Brain microvascular endothelial cell (primary cell): Measurements from ENCODE around the gene ITGA3.

Experiments
- DNase-seq: peaks from one replicate; pipeline ENCODE4 v3.0.0-alpha.2; 2020
- H3K27ac ChIP-seq: fragments of 250-450 bp; sonication (Bioruptor Pico); 2 replicates; pipeline ENCODE4 v1.5.1; 2020; ENCODE audit warnings: mild to moderate bottlenecking, moderate library complexity
- H3K27me3 ChIP-seq: fragments of 250-450 bp; sonication (Bioruptor Pico); replicated peaks from 2 replicates; pipeline ENCODE4 v1.5.1; 2020; ENCODE audit warnings: mild to moderate bottlenecking
- H3K36me3 ChIP-seq: fragments of 250-450 bp; sonication (Bioruptor Pico); replicated peaks from 2 replicates; pipeline ENCODE4 v1.5.1; 2020; ENCODE audit warnings: mild to moderate bottlenecking
- H3K4me3 ChIP-seq: 2 replicates; pipeline ENCODE4 v1.5.1; 2011; ENCODE audit warnings: low read depth, mild to moderate bottlenecking, control low read depth, low read length, moderate library complexity
- CTCF ChIP-seq: IDR thresholded peaks from 2 replicates; pipeline ENCODE4 v1.5.1; 2011; ENCODE audit warnings: low read depth, mild to moderate bottlenecking, moderate library complexity, low read length, control low read depth, inconsistent platforms; ENCODE audit errors: missing control alignments
- in situ Hi-C: cut with HindIII; loops from 2 replicates; pipeline ENCODE4 v1.10.0; 2017; ENCODE audit warnings: low sequenced_read_pairs, low pct_ligation_motif_present

Gene ITGA3

DNA sequence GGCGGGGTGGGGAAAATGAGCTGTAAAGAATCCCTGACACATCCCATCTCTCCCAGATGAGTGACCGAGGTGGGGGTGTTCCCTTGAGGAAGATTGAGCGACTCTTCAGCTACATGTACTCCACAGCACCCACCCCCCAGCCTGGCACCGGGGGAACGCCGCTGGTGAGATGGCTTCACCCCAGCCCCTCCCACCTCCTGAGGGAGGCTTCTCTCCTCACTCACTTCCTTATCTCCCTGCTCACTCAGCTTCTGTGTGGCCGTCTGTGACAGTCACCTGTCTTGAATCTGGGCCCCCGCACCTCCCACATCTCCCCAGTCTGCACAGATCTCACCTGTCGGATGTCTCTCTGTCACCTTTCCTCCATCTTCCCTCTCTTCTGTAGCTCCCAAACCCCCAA is 52.6 kb downstream of the ITGA3 start:
- DNase-seq, result no peak
- Histone ChIP-seq H3K36me3 (no peaks in the 10 kb centered on the region), H3K4me3 (no peak overlapping the region), H3K27me3 (no peaks in the 10 kb centered on the region), H3K27ac (no peak overlapping the region)
- no peak for TF ChIP-seq CTCF
- in situ Hi-C loops, result no loop called here

DNA sequence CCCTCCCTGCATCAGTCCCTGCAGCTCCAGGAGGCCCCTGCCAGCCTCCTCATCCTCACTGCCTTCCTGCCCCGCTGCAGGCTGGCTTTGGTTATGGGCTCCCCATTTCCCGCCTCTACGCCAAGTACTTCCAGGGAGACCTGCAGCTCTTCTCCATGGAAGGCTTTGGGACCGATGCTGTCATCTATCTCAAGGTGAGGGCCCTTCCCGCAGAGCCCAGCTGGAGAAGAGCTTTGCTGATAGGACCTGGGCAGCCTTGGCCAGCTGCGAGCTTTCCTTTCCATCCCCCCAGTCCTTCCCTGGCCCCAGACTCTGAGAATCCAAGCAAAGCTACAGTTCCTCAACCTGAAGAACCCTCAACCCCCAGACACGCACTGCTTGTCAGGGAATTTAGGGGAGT is 53.3 kb downstream of the ITGA3 start:
- no peak for DNase-seq
- H3K27ac ChIP-seq, result no peak overlapping the region
- H3K27me3 ChIP-seq, result no peaks in the 10 kb centered on the region
- in situ Hi-C loops, result no loop called here
- no peak for TF ChIP-seq CTCF
- no peak overlapping the region for H3K4me3 ChIP-seq
- H3K36me3 ChIP-seq, result no peaks in the 10 kb centered on the region

DNA sequence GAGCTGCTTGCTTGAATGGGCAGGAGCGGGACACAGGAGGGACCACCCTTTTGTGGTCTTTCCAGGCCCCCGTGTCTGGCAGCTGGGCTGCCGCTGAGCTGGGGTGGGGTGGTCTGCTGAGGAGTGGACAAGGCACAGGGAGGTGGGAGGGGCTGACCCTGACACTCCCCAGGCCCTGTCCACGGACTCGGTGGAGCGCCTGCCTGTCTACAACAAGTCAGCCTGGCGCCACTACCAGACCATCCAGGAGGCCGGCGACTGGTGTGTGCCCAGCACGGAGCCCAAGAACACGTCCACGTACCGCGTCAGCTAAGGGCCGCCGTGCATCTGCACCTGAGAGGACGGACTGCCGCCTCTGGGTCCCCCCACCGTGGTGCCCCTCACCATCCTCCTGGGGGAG is 53.9 kb downstream of the ITGA3 start:
- Histone ChIP-seq H3K36me3 (no peaks in the 10 kb centered on the region), H3K27me3 (no peaks in the 10 kb centered on the region), H3K4me3 (no peak overlapping the region), H3K27ac (no peak overlapping the region)
- TF ChIP-seq CTCF, result no peak
- DNase-seq, result no peak
- in situ Hi-C loops, result no loop called here

DNA sequence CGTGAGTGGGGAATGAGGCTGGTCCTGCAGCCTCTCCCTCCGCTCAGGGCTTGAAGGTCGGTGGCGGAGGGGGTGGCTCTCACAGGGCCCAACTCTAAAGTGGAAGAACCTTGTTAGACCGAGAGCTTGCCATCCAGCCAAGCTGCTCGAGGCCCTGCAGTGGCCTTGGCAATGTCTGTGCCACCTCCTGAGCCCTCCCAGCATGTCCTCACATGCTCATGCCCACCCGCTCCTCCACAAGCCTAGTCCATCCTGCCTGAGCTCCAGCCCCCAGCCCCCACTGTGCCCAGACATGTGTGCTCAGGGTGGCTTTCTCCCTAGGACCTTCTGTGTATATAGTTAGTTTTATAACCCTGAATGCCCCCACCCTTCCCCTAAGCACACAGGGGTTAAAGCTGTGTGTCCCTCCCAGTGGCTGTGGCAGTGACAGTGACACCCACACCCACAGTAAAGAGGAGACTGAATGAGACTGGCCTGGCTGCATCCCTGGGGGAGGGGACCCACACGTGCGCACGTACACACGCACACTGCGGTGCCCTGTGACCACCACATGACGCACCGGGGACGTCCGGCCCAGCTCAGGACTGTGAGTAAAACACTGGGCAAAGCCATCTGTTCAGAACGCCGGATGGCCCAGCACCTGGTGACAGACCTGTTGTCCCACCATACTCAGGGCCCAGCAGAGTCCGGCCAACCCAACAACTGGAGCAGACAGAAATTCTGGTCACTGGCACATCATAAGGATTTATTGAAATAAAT is 54.9 kb downstream of the ITGA3 start:
- Histone ChIP-seq H3K27me3 (no peaks in the 10 kb centered on the region), H3K36me3 (no peaks in the 10 kb centered on the region), H3K4me3 (no peak overlapping the region), H3K27ac (no peak overlapping the region)
- TF ChIP-seq CTCF, result no peak
- no peak for DNase-seq
- in situ Hi-C loops, result no loop called here

- TF ChIP-seq CTCF, result peak; percentile 33
- Histone ChIP-seq H3K4me3 (no peak overlapping the region), H3K27me3 (no peaks in the 10 kb centered on the region), H3K27ac (no peak overlapping the region), H3K36me3 (no peaks in the 10 kb centered on the region)
- in situ Hi-C loops, result no loop called here
- no peak for DNase-seq
Measured at GRCh38 chr17:50111673-50112655, 56.1 kb downstream of the ITGA3 start.
